ENCODE measurements around the gene DGCR8.

DNA sequence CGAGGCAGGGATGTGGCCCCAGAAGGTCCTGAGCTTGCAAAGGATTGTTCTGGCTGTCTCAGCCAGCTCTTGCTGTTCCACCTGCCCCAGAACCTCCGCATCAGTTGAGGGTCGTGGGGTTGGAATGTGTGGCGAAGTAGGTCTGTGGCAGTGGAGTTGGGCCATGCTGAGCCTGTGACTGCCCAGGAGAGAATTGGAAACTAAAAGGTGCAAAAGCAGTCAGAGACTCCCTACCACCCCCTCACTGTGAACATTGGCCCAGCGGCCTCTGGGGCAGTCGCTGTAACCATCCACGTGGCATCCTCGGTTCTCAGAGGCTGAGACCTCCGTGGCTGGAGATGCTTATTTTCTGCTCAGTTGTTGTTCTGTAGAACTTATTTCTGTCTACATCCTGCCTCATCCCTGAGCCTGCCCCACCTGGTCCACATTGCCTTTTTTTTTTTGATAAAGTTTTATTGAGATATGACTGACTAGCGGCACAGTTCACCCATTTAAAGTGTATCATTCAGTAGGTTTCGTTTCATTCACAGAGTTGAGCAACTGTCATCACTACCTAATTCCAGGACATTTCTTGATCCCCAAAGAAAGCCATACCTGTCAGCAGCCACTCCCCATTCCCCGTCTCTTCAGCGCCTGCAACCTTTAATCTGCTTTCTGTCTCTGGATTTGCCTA lies 22.3 kb upstream of the DGCR8 start:
- TF ChIP-seq SUZ12 (IDR thresholded peaks at IDR 0.05) = no peak
- no peak for TF ChIP-seq SP1 (IDR thresholded peaks at IDR 0.05)
- TF ChIP-seq FOXM1 (IDR thresholded peaks at IDR 0.05; ENCODE audit: borderline replicate concordance) = no peak
